ENCODE data around the gene NAV2. TPM values are rescaled to one million over a fixed set of nuclear protein-coding genes. Genes with fewer than 3 reads are reported as not detected.

Gene NAV2
- total RNA-seq, 2 donors from 2014 or later = 26.4 to 35.5 TPM

DNA sequence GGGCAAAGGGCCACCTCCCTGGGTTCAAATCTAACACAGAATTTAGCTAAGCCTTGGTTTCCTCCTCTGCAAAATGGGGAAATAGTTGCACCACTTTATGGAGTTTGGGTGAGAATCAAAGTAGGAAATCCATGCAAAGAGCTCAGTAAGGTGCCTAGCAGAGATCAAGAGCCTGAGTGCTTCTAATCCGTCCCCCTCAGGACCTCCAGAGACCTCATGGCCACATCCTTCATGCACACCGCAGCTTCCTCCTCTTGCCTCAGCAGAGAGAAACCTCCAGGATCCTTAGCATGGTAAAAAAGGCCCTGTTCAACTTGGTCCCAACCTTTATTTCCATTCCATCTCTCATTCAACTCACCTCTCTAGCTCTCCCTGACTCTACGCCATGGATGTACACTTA is 37.8 kb upstream of the NAV2 start:
- DNase-seq (no peak), ATAC-seq (no peak)
- no peak for TF ChIP-seq POLR2A (IDR thresholded peaks at IDR 0.05)
- TF ChIP-seq, protein P1, sequence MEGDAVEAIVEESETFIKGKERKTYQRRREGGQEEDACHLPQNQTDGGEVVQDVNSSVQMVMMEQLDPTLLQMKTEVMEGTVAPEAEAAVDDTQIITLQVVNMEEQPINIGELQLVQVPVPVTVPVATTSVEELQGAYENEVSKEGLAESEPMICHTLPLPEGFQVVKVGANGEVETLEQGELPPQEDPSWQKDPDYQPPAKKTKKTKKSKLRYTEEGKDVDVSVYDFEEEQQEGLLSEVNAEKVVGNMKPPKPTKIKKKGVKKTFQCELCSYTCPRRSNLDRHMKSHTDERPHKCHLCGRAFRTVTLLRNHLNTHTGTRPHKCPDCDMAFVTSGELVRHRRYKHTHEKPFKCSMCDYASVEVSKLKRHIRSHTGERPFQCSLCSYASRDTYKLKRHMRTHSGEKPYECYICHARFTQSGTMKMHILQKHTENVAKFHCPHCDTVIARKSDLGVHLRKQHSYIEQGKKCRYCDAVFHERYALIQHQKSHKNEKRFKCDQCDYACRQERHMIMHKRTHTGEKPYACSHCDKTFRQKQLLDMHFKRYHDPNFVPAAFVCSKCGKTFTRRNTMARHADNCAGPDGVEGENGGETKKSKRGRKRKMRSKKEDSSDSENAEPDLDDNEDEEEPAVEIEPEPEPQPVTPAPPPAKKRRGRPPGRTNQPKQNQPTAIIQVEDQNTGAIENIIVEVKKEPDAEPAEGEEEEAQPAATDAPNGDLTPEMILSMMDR (IDR thresholded peaks at IDR 0.05) = no peak
- Histone ChIP-seq H3K9me3 (no peaks in the 10 kb centered on the region), H3K4me3 (no peak overlapping the region), H3K4me1 (no peaks in the 10 kb centered on the region), H3K27me3 (no peaks in the 10 kb centered on the region), H3K27ac (no peak overlapping the region), H3K36me3 (replicated peaks in 1 of 2; ENCODE audit: insufficient read depth in 1 of 2, low read depth in 2 of 2) (no peaks in the 10 kb centered on the region)
- 74 to 75% methylated on average over 3 of the region's 3 CpGs for WGBS, 2 donors
- intact Hi-C loops (cut with DNase I) = no loop called here

DNA sequence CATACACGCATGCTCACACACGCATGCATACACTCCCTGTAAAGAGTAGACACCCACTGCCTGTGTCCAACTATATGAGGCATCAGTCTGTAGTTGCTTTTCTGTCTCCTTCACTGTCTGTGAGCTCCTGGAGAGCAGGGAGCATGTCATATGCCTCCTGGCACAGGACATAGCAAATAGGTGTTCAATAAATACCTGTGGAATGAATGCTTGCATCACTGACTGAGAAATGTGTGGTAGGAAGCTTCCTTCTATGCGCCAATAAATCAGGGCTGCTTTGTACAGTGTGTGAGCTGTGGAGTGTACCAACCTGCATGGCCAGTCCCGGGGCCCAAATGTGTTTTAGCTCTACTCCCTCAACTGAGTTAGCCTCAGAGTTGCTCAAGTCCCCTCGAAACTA is 37.2 kb upstream of the NAV2 start:
- Histone ChIP-seq H3K36me3 (replicated peaks in 1 of 2; ENCODE audit: insufficient read depth in 1 of 2, low read depth in 2 of 2) (no peaks in the 10 kb centered on the region), H3K27ac (no peak overlapping the region), H3K4me1 (peaks cover 3% of the 10 kb centered on the region), H3K9me3 (no peaks in the 10 kb centered on the region), H3K4me3 (no peak overlapping the region), H3K27me3 (no peaks in the 10 kb centered on the region)
- DNase-seq (no peak), ATAC-seq (no peak)
- TF ChIP-seq POLR2A (IDR thresholded peaks at IDR 0.05) = no peak
- TF ChIP-seq, protein P1 (IDR thresholded peaks at IDR 0.05) = no peak
- intact Hi-C loops (cut with DNase I) = no loop called here
- WGBS, 2 donors = 82 to 92% methylated on average over 5 of the region's 5 CpGs

DNA sequence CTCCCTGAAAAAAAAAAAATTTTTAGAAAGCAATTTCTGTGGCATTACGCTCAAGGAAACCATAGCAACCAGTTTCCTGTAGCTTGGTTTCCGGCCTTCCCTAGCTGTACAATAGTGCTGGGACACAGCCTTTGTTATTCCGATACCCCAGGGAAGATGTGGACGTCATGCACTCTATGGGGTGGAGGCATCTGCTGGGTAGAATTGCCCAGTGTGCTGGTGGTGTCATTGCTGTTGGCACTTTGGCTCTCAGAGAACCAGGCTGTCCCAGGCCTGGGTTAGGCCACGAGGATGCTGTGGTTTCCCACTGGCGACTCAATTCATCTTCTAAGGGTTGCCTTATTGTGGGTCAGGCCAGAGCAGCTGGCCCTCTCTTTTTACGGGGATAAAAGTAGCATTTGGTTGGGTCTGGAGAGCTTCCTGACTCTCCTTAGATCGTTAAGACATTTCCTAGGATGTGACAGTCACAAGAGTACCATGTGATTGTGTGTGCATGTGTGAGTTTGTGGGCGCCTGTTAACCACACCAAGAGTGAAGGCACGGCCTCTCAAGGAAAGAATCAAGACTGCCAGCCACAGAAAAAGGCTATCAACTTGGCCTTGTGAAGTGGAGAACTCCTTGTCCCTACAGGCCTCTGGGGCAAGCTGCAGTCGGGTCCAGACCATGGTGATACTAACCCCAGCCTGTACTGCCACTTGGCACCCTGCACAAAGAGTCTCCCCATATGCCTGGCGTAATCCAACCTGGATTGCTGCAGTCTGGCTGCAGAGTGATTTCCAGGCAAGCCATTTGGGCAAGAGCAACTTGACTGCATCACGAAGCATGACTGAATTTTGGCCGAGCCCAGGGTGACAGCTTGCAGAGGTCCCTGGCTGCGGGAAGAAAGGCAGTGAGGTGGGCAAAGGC is 35.9 kb upstream of the NAV2 start:
- ATAC-seq = no peak
- intact Hi-C loops (cut with DNase I) = no loop called here
- peak overlapping the region in 1 of 4 donors; percentile 16 for H3K27ac ChIP-seq

DNA sequence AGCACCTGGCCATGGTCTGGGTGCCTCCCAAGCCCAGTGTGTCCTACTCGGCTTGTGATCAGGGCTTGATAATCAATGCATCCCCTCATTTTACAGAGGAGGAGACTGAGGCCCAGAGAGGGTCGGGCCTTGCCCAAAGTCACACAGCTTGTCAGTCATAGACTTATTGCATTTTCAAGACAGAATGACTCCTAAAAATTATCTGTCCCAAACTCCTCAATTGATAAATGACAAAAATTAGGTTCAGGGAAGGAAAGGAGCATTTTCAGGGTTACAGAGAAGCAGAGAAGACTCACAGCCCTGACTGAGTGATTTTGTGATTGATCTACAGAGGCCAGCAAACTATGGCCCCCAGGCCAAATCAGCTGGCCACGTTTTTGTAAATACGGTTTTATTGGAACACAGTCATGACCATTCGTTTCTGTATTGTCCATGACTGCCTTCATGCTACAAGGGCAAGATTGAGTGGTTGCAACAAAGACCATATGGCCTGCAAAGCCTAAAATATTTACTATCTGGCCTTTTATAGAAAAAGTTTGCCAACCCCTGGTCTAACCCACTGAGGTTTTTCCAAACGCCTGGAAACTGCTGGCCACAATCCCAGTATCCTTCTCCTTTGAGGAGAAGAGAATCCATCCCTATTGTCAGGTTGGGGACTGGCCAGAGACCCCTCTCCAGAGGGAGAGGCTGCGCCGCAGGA is 35.1 kb upstream of the NAV2 start:
- 64 to 68% methylated on average over 8 of the region's 8 CpGs for WGBS, 2 donors
- DNase-seq = no peak
- Histone ChIP-seq H3K27ac (peak overlapping the region in 1 of 4 donors; percentile 16), H3K4me3 (no peak overlapping the region), H3K9me3 (no peaks in the 10 kb centered on the region), H3K27me3 (no peaks in the 10 kb centered on the region), H3K4me1 (peaks cover 3% of the 10 kb centered on the region), H3K36me3 (replicated peaks in 1 of 2; ENCODE audit: insufficient read depth in 1 of 2, low read depth in 2 of 2) (no peaks in the 10 kb centered on the region)
- no peak for ATAC-seq
- intact Hi-C loops (cut with DNase I) = no loop called here
- TF ChIP-seq POLR2A (IDR thresholded peaks at IDR 0.05) = no peak
- TF ChIP-seq, protein P1 (IDR thresholded peaks at IDR 0.05) = no peak

More for the DNA sequence above, 35.9 kb upstream of the NAV2 start:
- Histone ChIP-seq H3K4me3 (no peak overlapping the region), H3K9me3 (no peaks in the 10 kb centered on the region), H3K4me1 (peaks cover 3% of the 10 kb centered on the region), H3K36me3 (replicated peaks in 1 of 2; ENCODE audit: insufficient read depth in 1 of 2, low read depth in 2 of 2) (no peaks in the 10 kb centered on the region), H3K27me3 (no peaks in the 10 kb centered on the region)
- no peak for DNase-seq
- no peak for TF ChIP-seq POLR2A (IDR thresholded peaks at IDR 0.05)
- TF ChIP-seq, protein P1 (IDR thresholded peaks at IDR 0.05) = no peak
- WGBS, 2 donors = 74 to 81% methylated on average over 15 of the region's 15 CpGs

Measured in body of pancreas (tissue), 4 donors.